Erythroblast (primary cell): ENCODE results near the gene MYO3A.

Experiments used
- GATA1 ChIP-seq: IDR thresholded peaks from 2 replicates; pipeline ENCODE4 v1.6.1; 2011; ENCODE audit warnings: low read depth, mild to moderate bottlenecking, control low read depth, low read length, moderate library complexity
- POLR2A ChIP-seq: IDR thresholded peaks from 2 replicates; pipeline ENCODE4 v1.6.1; 2011; ENCODE audit warnings: mild to moderate bottlenecking, low read length

DNA sequence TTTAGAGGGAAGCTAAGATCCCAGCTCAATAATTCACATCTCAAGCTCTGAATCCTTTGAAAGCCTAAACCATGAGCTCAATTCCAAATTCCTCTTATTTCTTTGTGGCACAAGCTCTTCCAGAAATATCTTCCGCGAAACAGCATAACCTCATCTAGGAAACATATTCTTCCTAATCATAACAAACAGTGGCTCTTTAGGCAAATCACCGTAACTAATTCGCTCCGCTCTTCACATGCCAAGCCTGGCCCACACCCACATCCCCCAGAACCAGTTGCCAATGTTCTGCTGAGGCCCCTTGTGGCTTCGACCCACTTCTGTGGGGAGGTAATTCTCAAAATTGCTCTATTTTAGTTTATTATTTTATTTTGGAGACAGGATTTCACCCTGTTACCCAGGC lies 301.7 kb downstream of the MYO3A start:
- TF ChIP-seq GATA1 (no peak), POLR2A (no peak)
